ENCODE results near the gene FAM162B.

The FAM162B gene

GRCh38 chr6:116783852-116784251 lies 18.3 kb upstream of the FAM162B start:
- no peak for DNase-seq (ENCODE audit: low read depth)
- no peak overlapping the region for H3K4me3 ChIP-seq (ENCODE audit: low read depth, low read length)
- no peak for TF ChIP-seq CTCF (IDR thresholded peaks at IDR 0.05; ENCODE audit: control insufficient read depth, extremely low read depth, insufficient read depth)

GRCh38 chr6:116779573-116780164 lies 14.2 kb upstream of the FAM162B start:
- no peak for DNase-seq (ENCODE audit: low read depth)

GRCh38 chr6:116773886-116774285 lies 8.4 kb upstream of the FAM162B start:
- TF ChIP-seq CTCF (IDR thresholded peaks at IDR 0.05; ENCODE audit: control insufficient read depth, extremely low read depth, insufficient read depth) = no peak
- no peak overlapping the region for H3K4me3 ChIP-seq (ENCODE audit: low read depth, low read length)
- DNase-seq (ENCODE audit: low read depth) = peak; percentile 19

More at GRCh38 chr6:116779573-116780164, 14.2 kb upstream of the FAM162B start:
- peak; percentile 20 for TF ChIP-seq CTCF (IDR thresholded peaks at IDR 0.05; ENCODE audit: control insufficient read depth, extremely low read depth, insufficient read depth)
- no peak overlapping the region for H3K4me3 ChIP-seq (ENCODE audit: low read depth, low read length)

- no peak for TF ChIP-seq CTCF (IDR thresholded peaks at IDR 0.05; ENCODE audit: control insufficient read depth, extremely low read depth, insufficient read depth)
- no peak overlapping the region for H3K4me3 ChIP-seq (ENCODE audit: low read depth, low read length)
- DNase-seq (ENCODE audit: low read depth) = no peak
Observed at GRCh38 chr6:116772450-116772849, 6.9 kb upstream of the FAM162B start.

GRCh38 chr6:116767715-116768114 lies 2.2 kb upstream of the FAM162B start:
- no peak overlapping the region for H3K4me3 ChIP-seq (ENCODE audit: low read depth, low read length)
- DNase-seq (ENCODE audit: low read depth) = no peak
- TF ChIP-seq CTCF (IDR thresholded peaks at IDR 0.05; ENCODE audit: control insufficient read depth, extremely low read depth, insufficient read depth) = no peak

DNA sequence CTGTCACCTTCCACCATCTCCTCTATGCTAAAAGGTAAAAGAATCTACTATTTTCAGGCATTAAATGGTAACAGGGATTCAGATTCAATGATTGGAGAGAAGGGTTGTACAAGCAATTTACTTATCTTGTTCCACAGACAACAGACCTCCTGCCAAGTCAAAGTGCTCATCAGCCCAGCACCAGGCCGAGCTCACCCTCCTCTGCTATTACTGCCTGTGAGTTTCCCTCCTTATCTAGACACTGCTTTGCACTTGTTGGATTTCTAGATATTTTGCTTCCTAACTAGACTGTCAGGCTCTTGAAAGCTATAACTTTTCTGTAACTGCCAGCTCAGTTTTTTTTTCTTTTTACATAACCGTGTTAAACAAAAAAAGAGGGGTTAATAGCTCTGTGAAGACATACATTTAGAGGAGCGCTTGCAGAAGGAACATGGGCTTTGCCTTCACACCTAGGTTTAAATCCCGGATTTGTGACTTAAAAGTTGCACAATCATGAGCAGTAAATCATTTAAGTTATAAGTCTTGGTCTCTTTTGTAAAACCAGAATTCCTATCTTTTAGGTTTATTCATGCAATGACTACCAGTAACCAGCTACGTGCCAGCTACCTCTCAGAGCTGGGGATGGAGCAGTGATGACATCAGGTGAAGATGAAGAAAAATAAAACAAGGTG lies 1.1 kb upstream of the FAM162B start:
- H3K4me3 ChIP-seq (ENCODE audit: low read depth, low read length) = no peak overlapping the region
- TF ChIP-seq CTCF (IDR thresholded peaks at IDR 0.05; ENCODE audit: control insufficient read depth, extremely low read depth, insufficient read depth) = no peak
- DNase-seq (ENCODE audit: low read depth) = no peak

DNA sequence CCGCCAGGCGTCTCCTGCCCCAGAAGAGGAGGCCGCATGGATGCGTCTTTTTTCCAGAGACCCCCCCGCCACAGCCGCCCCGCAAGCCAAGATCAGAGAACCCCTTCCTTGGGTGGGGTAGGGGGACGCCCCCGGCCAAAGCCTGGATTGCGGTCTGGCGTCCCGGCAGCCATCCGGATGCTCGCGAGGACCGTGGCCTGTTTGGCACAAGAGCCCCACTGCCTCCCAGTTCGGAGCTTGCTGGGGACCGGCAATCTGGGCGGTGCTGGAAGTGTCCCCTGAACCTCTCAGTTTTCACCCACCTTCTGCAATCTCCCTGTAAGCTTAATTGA lies 924 bp downstream of the FAM162B start:
- H3K4me3 ChIP-seq (ENCODE audit: low read depth, low read length) = no peak overlapping the region
- DNase-seq (ENCODE audit: low read depth) = no peak
- no peak for TF ChIP-seq CTCF (IDR thresholded peaks at IDR 0.05; ENCODE audit: control insufficient read depth, extremely low read depth, insufficient read depth)

All from LNCaP clone FGC (cell line).